HG03095 (cell line): ENCODE data around the gene C1orf174.
"Not testable (repeated sequence)": the region's sequence is repeated elsewhere in the genome, so short reads cannot be mapped to it uniquely, and the experiment has no call there.

ENCODE experiments used
- ATAC-seq: cut with Tn5 transposase; IDR thresholded peaks from one replicate; pipeline ENCODE4 v1.9.1; 2021; ENCODE audit warnings: moderate library complexity; ENCODE audit not compliant: unreplicated experiment

C1orf174 gene

GRCh38 chr1:3926956-3927355 is 26.9 kb upstream of the C1orf174 start:
- ATAC-seq = no peak

DNA sequence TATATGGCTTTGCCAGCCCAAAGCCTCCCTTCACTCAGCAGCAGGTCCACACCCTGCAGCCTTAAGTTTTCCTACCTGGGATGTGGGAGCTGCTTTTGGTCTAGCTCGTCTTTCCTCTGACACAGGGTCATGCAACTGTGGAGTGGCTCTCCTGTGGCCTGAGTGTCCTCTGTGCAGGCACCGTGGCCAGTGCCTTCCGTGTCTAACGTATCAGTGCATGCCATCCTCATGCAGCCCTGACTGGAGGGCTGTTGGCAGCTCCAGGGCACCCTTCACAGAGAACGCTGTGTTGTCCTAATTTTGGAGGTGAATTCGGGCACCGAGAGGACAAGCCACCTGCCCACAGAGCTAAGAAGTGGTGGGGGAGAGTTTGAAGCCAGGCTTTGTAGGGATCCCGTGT is 25.7 kb upstream of the C1orf174 start:
- ATAC-seq = no peak

GRCh38 chr1:3925256-3925655 is 25.2 kb upstream of the C1orf174 start:
- no peak for ATAC-seq

DNA sequence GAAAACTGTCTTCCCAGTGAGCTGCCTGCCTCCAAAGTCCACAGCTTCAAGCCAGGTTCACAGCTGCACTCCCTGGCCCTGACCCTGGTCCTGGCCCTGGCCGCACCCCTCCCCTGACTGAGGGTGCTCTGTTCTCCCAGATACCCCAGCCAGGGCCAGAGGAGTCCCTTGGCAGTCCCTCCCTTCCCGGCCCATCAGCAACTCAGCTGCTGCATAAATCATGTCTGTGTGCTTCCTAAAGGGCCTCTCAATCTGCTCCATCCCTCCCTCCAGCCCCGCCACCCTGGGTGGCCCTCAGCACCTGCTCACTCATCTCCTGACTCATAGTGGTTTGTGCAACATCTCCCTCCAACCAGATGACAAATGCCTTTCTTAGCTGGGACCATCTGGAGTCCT is 24.8 kb upstream of the C1orf174 start:
- ATAC-seq = no peak

GRCh38 chr1:3924186-3924824 is 24.2 kb upstream of the C1orf174 start:
- ATAC-seq = no peak

DNA sequence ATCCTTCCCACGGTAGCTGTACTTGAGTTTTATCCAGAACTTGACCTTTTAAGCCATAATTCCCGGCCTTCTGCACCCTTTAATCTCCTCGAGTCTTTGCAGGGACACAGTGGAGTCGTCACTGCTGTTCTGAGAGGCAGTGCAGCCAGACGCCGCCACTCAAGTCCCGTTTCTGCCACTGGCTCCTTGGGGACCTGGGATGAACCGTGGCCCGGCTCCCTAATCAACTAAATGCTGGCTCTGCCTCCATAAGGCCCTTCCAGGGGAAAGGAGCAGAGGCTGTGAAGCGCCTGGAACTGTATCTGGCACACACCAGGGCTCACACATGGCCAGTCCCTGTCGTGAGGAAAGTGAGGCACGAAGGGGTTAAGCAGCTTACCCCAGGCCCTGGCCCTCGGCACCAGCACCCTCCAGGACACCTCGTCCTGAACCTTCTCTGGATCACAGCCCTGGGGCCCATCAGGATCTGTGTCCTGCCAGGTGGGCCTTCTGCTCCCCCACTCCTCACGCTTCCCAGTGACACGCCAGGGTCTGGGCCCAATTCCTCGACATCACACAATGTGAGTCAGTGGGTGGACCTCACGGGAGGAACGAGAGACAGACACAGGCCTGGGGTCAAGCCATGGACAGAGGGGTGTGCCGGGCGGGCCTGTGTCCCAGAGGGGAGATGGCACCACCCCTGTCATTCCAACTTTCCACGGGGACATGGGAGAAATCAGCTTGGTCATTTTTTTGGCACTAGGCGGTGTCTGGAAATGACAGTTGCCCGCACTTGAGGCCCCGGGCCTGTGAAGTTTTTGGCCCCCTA is 23.5 kb upstream of the C1orf174 start:
- no peak for ATAC-seq

GRCh38 chr1:3922851-3923250 is 22.8 kb upstream of the C1orf174 start:
- no peak for ATAC-seq

GRCh38 chr1:3922201-3922725 is 22.2 kb upstream of the C1orf174 start:
- no peak for ATAC-seq

GRCh38 chr1:3921765-3922164 is 21.7 kb upstream of the C1orf174 start:
- no peak for ATAC-seq

GRCh38 chr1:3919706-3920105 is 19.6 kb upstream of the C1orf174 start:
- no peak for ATAC-seq

DNA sequence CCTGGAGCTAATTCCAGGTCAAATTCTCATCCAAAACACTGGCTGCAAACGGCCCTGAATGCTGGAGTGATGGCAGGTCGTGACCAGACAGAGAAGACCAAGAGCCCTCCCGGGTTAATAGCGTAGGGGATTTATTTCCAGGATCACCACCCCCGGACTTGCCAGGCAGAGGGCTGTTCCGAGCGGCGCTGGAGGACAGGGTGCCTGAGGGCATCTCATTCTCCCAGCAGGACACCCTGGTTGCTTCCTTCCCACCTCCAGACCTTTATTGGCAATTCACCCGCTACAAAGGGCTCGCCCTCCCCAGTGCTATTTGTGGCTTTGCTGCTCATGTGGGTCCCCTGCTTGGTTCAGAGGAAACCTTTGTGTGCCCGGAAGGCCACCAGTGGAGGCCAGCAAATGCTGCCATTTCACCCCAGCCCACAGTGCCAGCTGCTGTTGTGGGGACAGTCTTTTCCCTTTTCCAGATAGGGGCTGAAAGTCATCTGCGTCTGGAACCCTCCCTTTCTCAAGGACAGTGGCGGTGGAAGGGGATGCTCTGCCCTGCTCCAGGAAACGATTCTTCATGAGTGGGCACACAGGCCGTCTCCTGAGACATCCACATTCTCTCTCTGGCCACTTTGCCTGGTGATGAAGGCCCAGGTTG is 19.0 kb upstream of the C1orf174 start:
- ATAC-seq = no peak

GRCh38 chr1:3918359-3918758 is 18.3 kb upstream of the C1orf174 start:
- not testable (repeated sequence) for ATAC-seq

DNA sequence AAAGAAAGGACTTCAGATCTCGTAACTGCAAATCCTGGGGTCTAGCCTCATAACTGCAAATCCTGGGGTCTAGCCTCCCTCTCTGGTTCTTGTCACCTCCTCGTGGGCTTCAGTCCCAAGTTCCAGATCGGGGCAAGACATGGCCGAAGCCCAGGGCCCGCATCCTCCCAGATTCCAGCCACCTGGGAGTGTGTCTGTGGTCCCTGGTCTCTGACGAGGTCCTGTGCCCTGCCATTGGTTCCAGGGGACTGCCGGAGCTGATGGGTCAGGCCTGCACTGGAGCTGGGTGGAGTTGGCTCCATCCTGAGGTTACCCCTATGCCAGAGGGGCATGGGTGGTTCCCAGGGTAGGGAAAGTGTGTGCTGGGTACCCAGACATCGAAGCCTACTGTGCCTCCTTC is 17.7 kb upstream of the C1orf174 start:
- no peak for ATAC-seq

GRCh38 chr1:3915551-3916121 is 15.6 kb upstream of the C1orf174 start:
- ATAC-seq = no peak

- no peak for ATAC-seq
These were observed 14.8 kb upstream of the C1orf174 start for GRCh38 chr1:3914911-3915310.

DNA sequence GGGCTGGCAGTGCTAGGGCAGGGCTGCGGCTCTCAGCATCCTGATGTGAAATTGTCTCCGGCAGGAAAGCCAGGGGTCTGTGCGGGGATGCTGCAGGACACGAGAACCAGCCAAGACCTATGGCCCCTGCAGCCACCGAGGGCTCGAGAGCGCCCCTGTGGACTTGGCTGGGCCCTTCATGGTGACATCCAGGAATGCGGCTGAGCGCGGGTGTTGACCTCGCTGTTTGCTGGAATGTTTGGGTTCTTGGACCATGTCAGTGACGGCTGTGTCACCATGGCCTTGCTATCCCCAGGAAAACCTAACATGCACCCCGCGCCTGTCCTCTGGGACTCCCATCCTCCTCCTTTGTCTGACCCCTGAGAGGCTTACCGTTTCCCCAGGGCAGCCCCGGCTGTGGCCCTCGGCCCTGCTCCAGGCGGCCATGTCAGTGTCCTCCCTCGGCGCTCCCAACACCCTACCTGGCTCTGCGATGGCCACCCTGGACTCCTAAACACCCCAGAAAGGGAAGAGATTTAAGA is 14.3 kb upstream of the C1orf174 start:
- ATAC-seq = no peak

DNA sequence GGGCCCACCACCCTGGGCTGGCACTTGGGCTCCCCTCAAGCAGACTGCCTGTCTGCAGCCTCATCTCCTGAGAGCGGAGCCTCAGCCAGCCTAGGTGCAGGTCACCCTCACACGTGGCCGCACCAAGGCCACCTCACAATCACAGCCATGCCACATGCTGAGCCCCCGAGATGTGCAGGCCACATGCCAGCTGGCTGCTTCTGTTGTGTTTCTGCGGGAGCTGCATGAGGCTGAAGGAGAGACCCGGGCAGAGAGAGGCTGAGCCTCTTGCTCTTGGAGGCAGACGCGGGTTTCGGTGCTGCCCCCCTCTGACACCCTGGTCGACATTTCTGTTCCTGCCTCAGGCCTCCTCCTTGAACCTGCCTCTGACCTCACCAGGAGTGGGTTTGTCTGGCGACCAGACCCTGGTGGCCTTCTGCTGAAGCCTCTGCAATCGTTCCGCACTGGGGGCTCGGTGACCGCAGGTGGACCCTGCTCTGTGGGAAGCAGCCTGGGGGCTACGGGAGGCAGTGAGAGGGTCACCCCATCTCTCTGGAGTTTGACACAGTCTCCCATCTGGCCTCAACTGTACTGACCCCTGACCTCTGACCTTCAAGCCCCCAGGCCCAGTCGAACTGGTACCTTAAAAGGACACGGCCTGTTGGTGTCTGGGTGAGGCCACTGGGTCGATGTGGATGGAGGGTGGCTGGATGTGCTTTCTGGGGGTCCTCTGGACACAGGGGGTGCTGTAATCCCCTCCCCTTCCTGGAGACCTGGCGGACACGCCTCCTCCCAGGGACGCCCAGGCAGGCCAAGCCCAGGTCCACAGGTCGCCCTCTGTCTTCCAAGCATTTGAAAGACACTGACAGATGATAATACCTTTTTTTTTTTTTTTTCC is 13.0 kb upstream of the C1orf174 start:
- no peak for ATAC-seq

GRCh38 chr1:3911981-3912808 is 12.1 kb upstream of the C1orf174 start:
- no peak for ATAC-seq
